ENCODE measurements around the gene POLE.
"Not testable (repeated sequence)": the region's sequence is repeated elsewhere in the genome, so short reads cannot be mapped to it uniquely, and the experiment has no call there.

The POLE gene

DNA sequence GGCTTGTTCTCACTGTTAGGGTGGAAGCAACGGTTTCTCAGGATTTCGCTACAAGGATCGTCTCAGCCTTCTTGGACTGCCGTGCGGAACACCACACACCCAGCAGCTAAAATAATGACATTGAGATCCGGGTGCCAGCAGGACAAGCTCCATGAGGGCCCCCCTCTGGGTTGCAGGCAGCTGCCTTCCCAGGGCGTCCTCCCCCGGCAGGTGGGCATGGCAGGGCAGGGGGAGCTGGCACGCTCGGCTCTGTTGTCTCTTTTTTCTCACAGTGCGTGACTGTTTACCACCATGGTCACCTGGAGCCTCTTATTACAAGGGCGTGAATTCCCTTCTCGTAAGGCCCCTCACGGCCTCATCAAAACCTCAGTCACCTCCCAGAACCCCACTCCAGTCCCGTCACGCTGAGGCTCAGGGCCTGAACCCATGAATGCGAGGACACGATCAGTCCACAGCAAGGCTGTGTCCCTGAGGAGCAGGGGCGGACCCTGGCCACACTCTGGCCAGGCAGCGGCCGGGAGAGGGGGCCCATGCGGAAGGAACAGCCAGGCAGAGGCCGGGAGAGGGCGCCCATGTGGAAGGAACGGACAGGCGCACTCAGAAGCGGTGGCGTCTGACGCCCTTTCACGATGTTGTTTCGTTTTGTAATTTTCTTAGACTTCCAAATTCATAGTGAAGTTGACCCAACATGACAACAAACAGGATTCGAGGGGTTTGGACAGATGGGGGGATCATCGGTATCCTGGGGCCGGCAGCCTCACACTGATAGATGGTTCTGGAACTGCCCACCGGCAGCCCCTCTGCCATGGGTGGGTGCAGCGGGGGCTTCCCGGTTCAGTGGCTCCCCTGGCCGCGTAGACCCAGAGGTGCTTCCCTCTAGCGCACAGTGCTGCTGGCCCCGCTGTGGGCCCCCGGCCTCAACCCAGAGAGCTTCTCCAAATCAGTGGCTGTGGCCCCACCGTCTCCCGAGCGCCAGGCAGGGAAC lies 86.8 kb downstream of the POLE start:
- Histone ChIP-seq H3K4me1 (ENCODE audit: insufficient read depth, low read length) (peaks cover 25% of the 10 kb centered on the region), H3K9me3 (ENCODE audit: insufficient read depth, low read length, severe bottlenecking) (no peaks in the 10 kb centered on the region), H3K4me2 (ENCODE audit: insufficient read depth, low read length) (peak overlapping the region; percentile 52), H3K4me3 (ENCODE audit: low read depth in 1 of 2, low read length in 2 of 2) (peak overlapping the region in 1 of 2 experiments; percentile 39; a peak in 1 of 4 replicates), H3K9ac (ENCODE audit: low read depth, low read length) (peak overlapping the region; percentile 27), H3K27ac (ENCODE audit: low read length) (no peak overlapping the region), H4K20me1 (ENCODE audit: insufficient read depth, low read length) (peaks cover 5% of the 10 kb centered on the region), H3K27me3 (ENCODE audit: insufficient read depth, low read length, poor library complexity) (peaks cover 10% of the 10 kb centered on the region), H3K36me3 (ENCODE audit: insufficient read depth, low read length) (no peaks in the 10 kb centered on the region), H3K79me2 (ENCODE audit: insufficient read depth, low read length) (no peaks in the 10 kb centered on the region), H2AFZ (ENCODE audit: low read depth, low read length) (0 out of 2 replicates have a peak overlapping the region, but pooled peaks have one; percentile 13)
- TF ChIP-seq, protein P1, sequence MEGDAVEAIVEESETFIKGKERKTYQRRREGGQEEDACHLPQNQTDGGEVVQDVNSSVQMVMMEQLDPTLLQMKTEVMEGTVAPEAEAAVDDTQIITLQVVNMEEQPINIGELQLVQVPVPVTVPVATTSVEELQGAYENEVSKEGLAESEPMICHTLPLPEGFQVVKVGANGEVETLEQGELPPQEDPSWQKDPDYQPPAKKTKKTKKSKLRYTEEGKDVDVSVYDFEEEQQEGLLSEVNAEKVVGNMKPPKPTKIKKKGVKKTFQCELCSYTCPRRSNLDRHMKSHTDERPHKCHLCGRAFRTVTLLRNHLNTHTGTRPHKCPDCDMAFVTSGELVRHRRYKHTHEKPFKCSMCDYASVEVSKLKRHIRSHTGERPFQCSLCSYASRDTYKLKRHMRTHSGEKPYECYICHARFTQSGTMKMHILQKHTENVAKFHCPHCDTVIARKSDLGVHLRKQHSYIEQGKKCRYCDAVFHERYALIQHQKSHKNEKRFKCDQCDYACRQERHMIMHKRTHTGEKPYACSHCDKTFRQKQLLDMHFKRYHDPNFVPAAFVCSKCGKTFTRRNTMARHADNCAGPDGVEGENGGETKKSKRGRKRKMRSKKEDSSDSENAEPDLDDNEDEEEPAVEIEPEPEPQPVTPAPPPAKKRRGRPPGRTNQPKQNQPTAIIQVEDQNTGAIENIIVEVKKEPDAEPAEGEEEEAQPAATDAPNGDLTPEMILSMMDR (IDR thresholded peaks at IDR 0.05; ENCODE audit: borderline replicate concordance, extremely low read depth, low read length, poor library complexity, severe bottlenecking): peak; percentile 59
- no peak for TF ChIP-seq EZH2 (IDR thresholded peaks at IDR 0.05; ENCODE audit: borderline replicate concordance, low read depth, low read length, severe bottlenecking)
- DNase-seq (peak; percentile 30), ATAC-seq (ENCODE audit: insufficient read depth, low read depth) (peak; percentile 33; the same call in 2 of the 3 replicates)

DNA sequence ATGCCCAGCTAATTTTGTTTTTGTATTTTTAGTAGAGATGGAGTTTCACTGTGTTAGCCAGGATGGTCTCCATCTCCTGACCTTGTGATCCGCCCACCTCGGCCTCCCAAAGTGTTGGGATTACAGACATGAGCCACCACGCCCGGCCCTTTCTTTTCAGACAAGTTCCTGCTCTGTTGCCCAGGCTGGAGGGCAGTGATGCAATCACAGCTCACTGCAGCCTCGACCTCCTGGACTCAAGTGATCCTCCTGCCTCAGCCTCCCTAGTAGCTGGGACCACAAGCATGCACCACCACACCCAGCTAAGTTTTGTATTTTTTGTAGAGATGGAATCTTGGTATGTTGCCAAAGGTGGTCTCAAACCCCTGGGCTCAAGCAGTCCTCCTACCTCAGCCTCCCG lies 87.6 kb downstream of the POLE start:
- not testable (repeated sequence) for H3K27me3 ChIP-seq (ENCODE audit: insufficient read depth, low read length, poor library complexity); H2AFZ ChIP-seq (ENCODE audit: low read depth, low read length); ATAC-seq (ENCODE audit: insufficient read depth, low read depth); H3K4me2 ChIP-seq (ENCODE audit: insufficient read depth, low read length); DNase-seq; H3K36me3 ChIP-seq (ENCODE audit: insufficient read depth, low read length); H3K9me3 ChIP-seq (ENCODE audit: insufficient read depth, low read length, severe bottlenecking); H3K79me2 ChIP-seq (ENCODE audit: insufficient read depth, low read length); H3K9ac ChIP-seq (ENCODE audit: low read depth, low read length); H3K4me3 ChIP-seq (ENCODE audit: low read depth in 1 of 2, low read length in 2 of 2); H3K27ac ChIP-seq (ENCODE audit: low read length); H4K20me1 ChIP-seq (ENCODE audit: insufficient read depth, low read length)
- H3K4me1 ChIP-seq (ENCODE audit: insufficient read depth, low read length): peaks cover 25% of the 10 kb centered on the region

DNA sequence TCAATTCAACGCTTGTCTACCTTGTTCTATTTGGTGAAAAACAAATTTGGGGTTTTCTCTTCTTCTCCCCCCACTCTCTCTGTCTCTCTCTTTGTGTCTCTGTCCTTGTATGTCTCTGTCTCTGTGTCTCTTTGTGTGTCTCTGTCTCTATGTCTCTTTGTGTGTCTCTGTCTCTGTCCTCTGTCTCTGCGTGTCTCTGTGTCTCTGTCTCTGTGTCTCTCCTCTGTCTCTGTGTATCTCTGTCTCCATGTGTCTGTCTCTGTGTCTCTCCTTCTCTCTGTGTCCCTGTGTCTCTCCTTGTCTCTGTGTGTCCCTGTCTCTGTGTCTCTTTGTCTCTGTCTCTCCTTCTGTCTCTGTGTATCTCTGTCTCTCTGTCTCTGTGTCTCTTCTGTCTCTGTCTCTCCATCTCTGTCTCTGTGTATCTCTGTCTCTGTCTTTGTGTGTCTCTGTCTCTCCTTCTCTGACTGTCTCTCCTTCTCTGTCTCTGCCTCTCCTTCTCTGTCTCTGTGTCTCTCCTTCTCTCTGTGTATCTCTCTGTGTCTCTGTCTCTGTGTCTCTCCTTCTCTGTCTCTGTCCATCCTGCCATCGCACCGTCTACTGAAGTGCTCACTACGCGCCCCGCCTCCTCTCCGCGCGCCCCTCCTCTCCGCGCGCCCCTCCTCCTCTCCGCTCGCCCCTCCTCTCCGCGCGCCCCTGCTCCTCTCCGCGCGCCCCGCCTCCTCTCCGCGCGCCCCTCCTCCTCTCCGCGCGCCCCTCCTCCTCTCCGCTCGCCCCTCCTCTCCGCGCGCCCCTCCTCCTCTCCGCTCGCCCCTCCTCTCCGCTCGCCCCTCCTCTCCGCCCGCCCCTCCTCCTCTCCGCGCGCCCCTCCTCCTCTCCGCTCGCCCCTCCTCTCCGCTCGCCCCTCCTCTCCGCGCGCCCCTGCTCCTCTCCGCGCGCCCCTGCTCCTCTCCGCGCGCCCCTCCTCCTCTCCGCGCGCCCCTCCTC lies 89.5 kb downstream of the POLE start:
- ATAC-seq (ENCODE audit: insufficient read depth, low read depth): peak; percentile 67
- H3K27ac ChIP-seq (ENCODE audit: low read length): peak overlapping the region; percentile 10
- peaks cover 25% of the 10 kb centered on the region for H3K4me1 ChIP-seq (ENCODE audit: insufficient read depth, low read length)
- H3K4me2 ChIP-seq (ENCODE audit: insufficient read depth, low read length): peak overlapping the region; percentile 89
- H3K9ac ChIP-seq (ENCODE audit: low read depth, low read length): peak overlapping the region; percentile 46
- H3K4me3 ChIP-seq (ENCODE audit: low read depth in 1 of 2, low read length in 2 of 2): peak overlapping the region; percentile 24 to 63; a peak in 3 of 4 replicates
- H3K9me3 ChIP-seq (ENCODE audit: insufficient read depth, low read length, severe bottlenecking): no peaks in the 10 kb centered on the region
- H2AFZ ChIP-seq (ENCODE audit: low read depth, low read length): peak overlapping the region; percentile 60
- DNase-seq: peak; percentile 63
- peaks cover 10% of the 10 kb centered on the region for H3K27me3 ChIP-seq (ENCODE audit: insufficient read depth, low read length, poor library complexity)
- H4K20me1 ChIP-seq (ENCODE audit: insufficient read depth, low read length): peaks cover 5% of the 10 kb centered on the region; the same call in 1 of the 2 replicates
- H3K79me2 ChIP-seq (ENCODE audit: insufficient read depth, low read length): no peaks in the 10 kb centered on the region
- H3K36me3 ChIP-seq (ENCODE audit: insufficient read depth, low read length): no peaks in the 10 kb centered on the region
- TF ChIP-seq, protein P1 (IDR thresholded peaks at IDR 0.05; ENCODE audit: borderline replicate concordance, extremely low read depth, low read length, poor library complexity, severe bottlenecking): no peak
- TF ChIP-seq EZH2 (IDR thresholded peaks at IDR 0.05; ENCODE audit: borderline replicate concordance, low read depth, low read length, severe bottlenecking): no peak

Measured in DND-41 (cell line).